GM19328 (cell line): ENCODE data around the gene NPTXR.

Source experiments
- ATAC-seq: cut with Tn5 transposase; IDR thresholded peaks from one replicate; pipeline ENCODE4 v1.9.1; 2021; ENCODE audit warnings: mild to moderate bottlenecking, moderate library complexity; ENCODE audit not compliant: unreplicated experiment

The NPTXR gene

GRCh38 chr22:38774496-38775166, 69.2 kb downstream of the NPTXR start:
- ATAC-seq, result no peak

DNA sequence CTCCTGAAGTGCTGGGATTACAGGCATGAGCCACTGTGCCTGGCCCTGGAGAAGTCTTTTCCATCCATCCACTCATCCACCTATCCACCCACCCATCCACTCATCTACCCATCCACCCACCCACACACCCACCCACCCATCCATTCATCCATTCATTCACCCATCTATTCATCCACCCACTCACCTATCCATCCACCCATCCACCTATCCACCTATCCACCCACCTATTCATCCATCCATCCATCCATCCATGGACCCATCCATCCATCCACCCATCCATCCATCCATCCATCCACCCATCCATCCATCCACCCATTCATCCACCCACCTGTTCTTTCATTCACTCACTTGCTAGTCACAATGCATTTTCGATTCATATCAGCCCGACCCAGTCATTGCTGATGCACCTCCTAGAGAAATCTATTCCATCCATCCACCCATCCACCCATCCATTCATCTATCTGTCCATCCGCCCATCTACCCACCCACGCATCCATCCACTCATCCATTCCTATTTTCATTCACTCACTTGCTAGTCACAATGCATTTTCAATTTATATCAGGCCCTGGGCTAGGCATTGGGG, 70.4 kb downstream of the NPTXR start:
- ATAC-seq, result no peak

GRCh38 chr22:38772623-38772873, 71.3 kb downstream of the NPTXR start:
- ATAC-seq, result no peak

- no peak for ATAC-seq
Observed at GRCh38 chr22:38770257-38770949, 73.4 kb downstream of the NPTXR start.
